HG02759 (cell line): ENCODE results near the gene PRR29.
"Not testable (repeated sequence)": the region's sequence is repeated elsewhere in the genome, so short reads cannot be mapped to it uniquely, and the experiment has no call there.

Experiments used
- ATAC-seq: cut with Tn5 transposase; IDR thresholded peaks from one replicate; pipeline ENCODE4 v1.9.1; 2021; ENCODE audit warnings: mild to moderate bottlenecking, moderate library complexity; ENCODE audit not compliant: unreplicated experiment

PRR29 gene

DNA sequence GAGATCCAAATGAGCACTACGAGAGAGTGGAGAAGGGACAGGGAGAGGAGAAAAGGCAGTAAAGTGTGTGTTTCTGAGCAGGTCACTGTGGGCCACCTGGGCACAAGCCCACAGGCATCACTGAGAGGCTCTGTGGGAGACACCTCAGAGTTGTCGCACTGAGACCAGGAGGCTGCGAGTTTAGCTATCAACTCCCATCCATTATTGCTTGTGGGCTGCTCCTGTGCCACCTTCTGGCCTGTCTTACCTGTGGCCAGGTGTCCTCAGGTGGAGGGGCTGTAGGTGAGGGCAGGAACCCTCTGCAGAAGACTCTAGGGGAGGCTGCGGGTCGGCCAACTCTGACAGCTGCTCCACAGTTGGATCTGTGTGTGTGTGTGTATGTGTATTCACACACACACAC lies 2.5 kb upstream of the PRR29 start:
- no peak for ATAC-seq

DNA sequence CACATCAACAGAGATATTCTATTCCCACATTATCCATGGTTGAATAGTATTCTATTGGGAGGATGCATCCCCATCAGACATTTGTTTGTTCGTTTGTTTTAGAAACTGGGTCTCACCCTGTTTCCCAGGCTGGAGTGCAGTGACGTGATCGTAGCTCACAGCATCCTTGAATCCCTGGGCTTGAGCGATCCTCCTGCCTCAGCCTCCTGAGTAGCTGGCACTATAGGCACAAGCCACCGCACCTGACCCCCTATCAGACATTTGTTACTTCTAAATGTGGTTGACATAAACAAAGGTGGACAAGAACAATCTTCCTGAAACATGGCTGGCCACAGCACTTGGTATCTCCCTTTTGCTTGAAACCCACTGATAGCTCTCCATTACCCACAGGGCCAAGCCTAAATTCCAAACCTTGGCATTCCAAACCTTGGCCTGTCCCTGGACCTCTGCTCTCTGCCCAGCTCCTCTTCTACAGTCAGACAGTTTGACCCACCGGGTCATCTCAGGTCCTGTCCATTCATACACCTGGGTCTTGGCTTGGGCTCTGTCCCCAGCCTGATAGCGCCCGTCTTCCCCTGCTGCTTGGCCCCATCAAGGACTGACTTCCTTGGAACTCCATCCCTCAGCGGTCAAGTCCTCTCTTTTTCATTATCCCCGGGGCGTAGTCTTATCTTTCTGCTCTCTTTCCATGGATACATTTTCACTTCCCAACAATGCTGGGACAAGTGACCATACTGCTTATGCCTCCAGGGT lies 1.5 kb upstream of the PRR29 start:
- no peak for ATAC-seq

DNA sequence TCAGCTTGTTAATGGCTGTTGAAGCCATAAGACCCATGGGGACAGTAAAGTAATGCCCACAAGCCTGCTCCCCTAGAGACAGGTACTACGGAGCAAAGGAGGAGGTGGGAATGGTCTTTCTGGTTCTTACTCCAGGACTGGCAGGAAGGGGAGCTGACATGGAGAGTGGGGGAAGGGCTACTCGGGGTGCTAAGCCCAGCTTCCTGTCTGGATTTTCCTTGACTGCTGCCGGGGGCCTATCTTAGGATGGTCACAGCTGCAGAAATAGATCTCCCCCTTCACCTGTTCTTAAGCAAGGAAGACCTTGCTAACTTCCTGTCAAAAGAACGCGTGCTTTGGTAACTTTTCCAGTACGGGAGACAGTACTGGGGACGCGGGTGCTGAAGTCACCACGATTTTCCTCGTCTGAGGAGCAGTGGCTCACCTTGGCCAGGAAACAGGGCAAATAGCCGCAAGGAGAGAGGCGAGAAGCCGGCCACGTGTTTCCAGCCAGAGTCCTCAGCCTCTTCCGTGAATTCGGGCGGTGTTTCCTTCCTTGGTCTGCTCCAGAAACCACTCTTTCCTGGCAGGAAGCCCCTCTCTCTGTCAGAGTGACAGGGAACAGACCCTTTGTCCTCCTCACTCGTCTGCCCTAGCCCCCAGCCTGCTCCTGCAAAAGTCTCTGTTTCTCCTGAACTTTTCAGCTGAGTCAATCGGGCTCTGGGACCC lies 656 bp upstream of the PRR29 start:
- ATAC-seq, result no peak

DNA sequence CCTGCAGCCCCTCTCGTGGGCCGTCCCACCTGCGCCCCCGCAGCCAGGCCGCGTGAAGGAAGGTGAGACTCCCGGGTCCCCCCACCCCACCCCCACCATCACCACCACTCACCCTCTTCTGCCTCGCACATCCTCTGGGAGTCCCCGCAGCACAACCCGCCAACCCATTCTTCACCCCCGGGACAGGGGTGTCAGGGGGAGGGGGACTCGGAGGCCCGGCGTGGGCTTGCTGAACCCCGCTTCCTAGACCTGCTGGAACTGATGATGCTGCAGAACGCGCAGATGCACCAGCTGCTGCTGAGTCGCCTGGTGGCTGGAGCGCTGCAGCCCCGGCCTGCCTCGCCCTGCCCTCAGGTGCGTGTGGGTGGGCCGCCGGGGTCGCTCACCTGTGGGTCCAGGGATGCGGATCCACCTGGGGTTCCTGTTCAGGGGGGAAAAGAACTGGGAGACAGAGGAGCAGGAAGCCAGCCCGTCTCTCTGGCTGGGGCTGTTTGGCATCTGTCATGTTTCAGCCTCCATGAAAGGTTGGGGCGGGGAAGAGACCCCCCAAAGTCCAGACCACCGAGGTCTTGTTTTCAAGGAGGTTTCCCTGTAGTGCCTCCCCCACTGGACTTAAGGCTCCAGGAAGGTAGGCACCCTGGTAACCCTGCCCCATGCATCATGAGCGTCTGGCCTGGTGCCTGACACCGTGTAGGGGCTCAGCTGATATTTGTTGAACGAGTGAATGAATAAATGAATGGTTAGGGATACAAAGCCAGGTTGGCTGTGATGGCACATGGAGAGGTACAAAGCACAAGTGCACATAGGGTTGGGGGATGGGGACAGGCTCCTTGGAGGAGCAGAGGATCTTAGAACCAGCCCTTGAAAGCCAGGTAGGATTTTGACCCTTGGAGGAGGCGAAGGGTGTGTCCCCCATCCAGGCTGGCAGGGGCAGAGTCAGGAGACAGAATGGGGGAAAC lies 849 bp downstream of the PRR29 start:
- ATAC-seq, result no peak

DNA sequence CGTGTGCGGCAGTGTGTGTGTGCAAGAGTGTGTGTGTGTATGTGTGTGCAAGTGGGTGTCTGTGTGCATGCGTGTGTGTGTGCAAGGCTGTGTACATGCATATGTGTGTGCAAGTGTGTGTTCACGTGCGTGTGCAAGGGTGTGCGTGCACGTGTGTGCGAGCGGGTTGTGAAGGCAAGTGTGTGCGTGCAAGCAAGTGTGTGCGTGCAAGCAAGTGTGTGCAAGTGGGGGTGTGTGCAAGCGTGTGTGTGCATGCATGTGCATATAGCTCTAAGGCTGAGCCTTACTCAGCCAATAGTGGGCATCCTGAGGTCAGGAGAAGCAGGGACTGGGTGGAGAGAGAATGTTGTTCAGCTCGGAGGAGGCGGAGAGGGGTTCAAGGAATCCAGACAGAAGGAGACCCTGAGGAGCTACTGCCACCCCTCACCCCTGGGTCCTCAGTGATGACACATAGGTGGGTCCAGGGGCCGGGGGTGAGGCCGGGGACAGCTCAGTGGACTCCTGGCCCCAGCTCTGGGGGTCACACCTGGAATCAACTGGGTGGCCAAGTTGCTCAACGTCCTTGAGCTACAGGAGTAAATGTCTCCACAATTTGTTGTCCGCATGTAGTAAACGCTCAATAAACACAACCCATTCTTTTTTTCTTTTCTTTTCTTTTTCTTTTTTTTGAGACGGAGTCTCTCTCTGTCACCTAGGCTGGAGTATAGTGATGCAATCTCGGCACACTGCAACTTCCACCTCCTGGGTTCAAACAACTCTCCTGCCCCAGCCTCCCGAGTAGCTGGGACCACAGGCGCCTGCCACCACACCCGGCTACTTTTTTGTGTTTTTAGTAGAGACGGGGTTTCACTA lies 1.8 kb downstream of the PRR29 start:
- ATAC-seq, result no peak

DNA sequence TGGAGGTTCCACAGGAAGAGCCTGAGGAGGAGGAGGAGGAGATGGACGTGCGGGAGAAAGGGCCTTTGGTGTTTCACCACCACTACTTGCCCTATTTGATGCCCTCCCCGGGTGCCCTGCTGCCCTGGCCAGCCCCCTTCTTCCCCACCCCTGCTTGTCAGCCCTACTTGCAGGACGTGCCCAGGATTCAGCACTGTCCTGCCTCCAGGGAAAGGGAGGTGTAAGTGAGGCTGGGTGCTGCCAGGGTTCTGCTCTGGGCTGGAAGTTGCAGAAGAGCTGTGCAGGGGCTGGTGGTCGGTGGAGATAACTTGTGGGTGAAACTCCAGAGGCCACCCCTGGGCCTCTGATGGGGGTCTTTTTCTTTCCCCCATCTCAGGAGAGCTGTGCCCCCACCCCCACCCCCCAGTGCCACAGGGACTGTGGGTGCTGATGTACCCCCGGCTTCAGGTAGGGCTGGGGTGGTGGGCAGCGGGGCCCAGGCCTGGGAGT lies 3.0 kb downstream of the PRR29 start:
- no peak for ATAC-seq

DNA sequence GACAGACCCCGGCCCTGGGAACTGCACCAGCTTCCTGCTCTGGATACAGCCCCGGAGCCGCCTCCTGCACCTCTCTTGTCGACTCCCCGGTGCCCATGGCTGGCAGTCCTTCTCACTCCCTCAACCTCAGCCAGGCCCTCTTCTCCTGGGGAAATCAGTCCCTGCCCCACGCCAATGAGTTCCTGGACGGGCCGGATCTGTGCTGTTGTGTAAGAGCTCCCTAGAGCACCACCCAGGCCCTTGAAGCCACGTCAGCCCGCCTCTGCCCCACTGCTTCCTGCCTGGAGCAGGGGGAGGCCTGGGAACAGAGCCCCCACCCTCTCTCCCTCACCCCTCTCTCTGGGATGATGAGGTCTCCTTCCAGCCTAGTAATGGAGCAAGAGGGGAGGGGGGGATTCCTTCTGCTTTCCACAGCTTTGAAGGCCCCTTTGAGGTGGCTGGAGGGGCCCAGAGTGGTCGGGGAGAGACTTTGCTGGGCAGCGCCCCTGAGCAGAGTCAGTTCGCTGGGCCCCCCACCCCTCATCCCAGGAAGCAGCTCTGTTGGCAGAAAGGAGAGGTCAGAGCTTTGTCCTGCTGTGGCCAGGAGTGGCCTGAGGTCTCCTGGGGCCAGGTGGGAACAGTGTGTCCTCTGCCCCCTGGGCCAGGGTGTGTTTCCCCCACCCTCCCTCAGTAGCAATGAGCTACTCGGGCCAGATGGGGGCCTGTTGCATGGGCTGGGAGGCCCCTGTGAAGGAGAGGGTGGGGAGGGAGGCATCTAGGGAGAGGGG lies 3.8 kb downstream of the PRR29 start:
- no peak for ATAC-seq

DNA sequence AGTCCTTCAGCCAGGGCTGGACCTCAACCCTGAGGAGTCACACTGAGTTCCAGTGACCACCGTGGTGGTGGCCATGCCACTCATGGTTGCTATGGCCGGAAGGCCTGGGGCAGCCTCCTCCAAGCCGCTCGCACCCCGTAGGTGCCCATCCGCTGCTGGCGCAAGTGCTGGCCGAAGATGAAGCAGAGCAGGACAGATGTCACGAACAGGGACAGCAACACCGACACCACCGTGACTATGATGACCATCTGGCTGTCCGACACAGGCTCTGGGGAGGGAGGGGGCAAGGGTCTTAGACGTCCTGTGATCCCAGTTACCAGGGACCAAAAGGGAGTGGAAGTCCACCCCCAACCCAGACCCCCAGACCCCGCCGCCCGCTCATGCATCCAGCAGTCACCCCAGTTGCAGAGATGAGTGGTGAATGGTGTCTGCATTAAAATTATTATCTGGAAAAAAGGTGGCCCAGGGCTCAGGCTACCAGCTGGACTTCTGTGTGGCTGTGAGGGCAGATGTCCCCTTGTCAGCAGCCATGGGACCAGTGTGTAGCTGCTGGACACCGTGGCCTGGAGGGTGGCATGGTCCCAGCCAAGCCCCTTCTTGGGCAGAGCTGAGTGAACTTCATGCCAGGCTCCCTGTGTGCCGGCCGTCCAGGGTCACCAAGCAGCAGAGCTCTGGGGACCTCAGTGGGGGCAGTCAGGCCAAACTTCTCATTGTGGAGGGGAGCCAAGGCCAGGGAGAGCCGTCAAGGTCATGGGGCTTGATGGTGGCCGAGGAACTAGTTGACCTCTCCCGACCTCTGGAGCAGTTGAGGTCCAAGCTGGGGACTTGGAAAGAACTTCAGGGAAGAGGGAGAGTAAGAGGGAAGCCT lies 4.7 kb downstream of the PRR29 start:
- ATAC-seq, result no peak

DNA sequence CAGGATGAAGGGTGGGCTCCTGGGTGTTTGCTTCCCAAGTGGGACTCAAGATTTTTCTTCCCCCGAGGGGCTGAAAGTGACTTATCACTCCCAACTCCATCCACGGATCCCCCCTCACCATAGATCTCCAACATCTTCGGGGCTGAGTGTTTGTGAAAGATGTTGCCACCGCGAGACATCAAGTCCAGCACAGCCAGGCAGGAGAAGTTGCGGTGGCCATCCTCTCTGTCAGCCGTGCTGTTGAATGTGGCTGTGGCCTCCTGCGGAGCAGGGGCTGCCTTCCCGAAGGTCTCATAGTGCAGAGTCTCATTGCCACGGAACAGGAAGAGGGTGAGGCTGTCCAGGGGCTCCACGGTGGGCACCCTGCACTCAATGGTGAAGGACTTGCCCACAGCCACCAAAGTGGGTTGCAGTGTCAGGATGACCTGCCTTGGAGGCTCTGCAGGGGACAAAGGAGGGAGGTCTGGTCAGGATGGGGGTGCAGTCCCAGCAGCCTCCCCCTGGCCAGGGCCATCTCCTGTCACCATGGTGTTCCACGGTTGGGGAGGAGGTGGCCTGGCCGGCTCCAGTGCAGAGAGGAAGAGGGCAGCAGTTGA lies 5.5 kb downstream of the PRR29 start:
- no peak for ATAC-seq

DNA sequence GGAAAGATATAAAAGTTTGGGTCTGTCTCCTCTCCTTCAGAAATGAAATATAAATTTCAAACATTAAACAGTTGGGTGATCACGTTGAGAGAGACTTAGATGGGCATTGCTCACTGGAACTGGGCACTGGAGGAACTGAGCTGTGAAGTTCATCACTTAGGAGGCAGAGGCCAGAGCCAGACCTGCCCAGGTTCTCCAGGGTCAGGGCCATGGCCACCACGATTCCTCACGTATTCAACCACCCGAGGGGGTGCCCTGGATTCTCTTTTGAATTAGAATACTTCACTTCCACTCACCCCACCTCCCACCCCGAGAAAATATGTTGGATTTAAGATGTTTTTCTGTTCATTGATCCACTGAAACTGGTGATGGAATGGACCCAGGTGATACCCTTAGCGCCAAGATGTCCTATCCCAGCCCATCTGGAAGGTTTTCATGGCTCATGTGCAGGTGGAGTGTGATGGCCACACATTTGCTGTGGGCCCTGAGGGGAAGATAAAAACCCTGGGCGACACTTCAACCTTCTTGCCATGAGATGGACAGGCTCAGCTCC lies 6.1 kb downstream of the PRR29 start:
- no peak for ATAC-seq

DNA sequence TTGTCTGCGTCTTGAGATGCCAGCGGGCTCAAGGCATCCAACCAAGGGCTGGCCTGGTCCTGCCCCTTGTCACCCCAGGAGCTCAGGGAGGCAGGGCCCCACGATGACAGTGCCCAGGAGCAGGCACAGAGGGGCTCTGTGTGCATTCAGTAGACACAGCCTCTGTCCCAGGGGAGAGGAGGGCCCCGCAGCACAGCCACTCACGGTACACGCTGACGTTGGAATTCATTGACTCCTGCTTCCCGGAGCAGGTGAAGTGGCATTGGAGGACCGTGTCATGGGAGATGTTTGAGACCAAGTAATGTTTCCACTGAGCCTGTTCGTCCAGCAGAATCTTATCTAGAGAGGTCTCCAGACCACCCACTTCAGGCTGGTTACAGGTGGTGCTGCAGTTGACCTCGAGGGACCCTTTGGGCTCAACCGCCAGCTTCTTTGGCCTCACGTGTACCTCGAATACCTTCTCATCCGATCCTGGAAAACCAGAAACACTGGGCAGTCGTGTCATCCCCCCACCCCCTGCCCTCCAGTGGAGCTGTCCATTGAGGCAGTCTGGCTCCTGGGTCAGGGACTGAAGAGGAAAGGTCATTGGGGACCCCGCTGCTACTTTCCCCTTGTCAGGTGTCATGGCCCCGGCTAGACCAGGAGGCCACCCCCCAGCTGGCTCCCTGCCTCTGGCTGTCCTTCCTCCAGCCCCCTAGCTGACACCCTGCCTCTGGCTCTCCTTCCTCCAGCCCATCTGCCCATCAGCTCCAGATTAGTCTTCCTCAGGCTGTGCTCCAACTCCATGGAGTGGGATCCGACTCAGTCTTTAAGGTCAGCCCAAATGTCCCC lies 7.0 kb downstream of the PRR29 start:
- ATAC-seq, result no peak

DNA sequence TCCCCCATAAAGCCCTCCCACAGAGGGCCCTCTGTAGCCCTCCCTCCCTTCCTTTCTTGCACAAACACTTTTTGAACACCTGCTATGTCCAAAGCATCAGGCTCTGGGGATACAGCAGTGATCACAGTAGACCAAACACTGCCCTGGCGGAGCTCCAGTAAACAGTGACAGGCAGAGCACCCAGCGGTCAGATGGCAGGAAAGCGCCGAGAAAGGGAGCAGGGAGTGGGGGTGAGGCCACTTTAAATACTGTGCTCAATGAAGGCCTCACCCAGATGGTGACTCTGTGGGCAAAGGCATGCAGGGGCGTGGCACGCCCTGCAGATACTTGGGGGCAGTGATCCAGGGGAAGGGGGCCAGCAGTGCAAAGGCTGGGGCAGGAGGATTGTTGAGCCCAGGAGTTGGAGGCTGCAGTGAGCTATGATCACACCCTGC lies 7.6 kb downstream of the PRR29 start:
- ATAC-seq, result no peak

DNA sequence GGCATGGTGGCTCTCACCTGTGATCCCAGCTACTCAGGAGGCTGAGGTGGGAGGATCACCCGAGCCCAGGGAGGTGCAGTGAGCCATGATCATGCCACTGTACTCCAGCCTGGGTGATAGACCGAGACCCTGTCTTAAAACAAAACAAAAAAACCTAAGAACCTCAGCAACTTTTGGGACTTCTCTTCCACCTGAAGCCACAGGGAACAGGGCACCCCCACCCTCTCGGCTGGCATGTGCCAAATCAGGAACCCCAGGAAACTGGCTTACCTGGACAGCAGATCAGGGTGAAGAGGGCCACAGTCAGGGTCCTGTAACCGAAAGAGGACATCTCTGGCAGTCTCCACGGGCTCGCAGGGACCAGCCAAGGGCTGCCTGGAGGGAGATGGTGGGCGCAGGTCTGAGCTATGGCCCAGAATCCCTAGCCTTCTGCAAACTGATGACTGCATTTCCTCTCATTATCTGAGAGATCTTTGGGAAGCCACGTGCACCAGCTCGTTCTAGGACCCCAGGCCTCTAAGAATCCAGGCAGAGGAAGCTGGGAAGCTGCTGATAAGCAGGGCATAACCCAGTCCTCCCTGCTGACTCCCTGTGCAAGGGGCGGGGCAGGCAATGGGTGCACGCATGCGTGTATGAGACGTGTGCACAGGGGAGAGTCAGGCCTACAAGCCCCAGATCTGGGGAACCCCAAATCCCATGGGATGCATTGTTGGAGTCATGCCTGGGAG lies 8.4 kb downstream of the PRR29 start:
- no peak for ATAC-seq

DNA sequence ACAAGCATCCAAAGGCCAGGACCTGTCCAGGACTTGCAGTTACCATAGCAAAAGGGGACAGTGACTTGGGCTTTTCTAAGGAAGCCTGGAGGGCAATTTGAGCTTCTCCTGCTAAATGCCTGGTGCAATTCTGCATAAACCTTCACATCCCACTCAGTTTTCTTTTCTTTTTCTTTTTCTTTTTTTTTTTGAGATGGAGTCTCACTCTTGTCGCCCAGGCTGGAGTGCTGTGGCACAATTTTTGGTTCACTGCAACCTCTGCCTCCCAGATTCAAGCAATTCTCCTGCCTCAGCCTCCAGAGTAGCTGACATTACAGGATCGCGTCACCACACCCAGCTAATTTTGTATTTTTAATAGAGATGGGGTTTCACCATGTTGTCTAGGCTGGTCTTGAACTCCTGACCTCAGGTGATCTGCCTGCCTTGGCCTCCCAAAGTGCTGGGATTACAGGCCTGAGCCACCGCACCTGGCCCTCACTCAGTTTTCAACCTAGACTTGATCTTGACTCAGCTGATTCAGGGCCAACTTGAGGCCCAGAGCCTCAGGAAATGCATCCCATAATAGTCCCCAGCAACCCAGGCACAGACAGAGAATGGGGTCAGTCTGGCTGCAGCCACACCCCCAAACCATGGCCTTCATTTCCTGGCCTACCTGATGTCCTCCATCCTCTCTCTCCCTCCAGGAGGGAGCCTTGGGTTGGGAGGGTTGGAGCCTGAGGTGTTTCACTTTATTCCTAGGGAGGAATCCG lies 9.1 kb downstream of the PRR29 start:
- not testable (repeated sequence) for ATAC-seq

DNA sequence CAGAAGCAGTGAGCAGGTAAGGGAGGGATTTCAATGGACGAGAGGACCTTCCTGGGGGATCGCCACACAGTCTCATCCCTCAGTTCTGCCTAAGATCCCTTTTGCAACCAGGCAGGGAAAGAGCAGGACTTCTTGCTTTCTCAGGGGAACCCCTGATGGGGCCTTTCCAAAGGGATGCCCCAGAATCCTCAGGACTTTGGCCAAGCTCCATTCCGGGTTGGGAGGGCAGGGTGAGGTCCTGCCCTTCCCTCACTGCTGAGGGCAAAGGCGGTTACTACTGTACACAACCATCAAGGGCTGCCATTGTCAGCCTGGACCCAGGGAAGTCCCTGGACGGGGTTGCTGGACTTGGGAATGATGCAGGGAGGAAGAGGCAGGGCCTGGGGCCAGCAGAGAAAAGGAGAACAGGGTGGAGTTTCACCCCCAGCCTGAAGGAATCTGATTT lies 9.7 kb downstream of the PRR29 start:
- ATAC-seq, result no peak

DNA sequence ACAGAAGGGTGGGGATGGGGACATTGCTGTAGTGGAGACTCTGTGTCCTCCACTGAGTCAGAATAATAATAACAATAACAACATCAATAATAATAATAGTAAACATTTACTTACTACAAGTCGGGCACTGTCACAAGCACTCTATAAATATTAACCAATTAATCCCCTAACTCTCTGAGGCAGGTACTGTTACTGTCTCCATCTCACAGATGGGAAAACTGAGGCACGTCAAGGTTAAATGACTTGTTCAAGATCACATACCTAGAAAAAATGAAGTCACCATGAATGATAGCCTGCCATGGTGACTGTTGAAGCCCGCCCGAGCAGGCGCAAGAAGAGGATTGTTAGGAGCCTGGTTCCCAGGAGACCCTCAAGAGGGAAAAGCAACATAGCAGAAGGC lies 10.2 kb downstream of the PRR29 start:
- no peak for ATAC-seq
